Psoas muscle (tissue), 8 donors: Measurements from ENCODE around the gene LHX3. TPM values are rescaled to one million over a fixed set of nuclear protein-coding genes. Genes with fewer than 3 reads are reported as not detected.

Experiments used
- ATAC-seq, 4 donors: fragments of 200-7000 bp; cut with Tn5 transposase; one replicate each; pipeline ENCODE4 v1.9.1; 2020; ENCODE audit warnings: moderate library complexity in 3 of 4, mild to moderate bottlenecking in 2 of 4
- DNase-seq, 2 donors: peaks; one replicate each; pipeline ENCODE4 v3.0.0-alpha.2; 2020
- H3K27ac ChIP-seq: fragments of 200-600 bp; one replicate; pipeline ENCODE4 v1.8.0; 2022
- H3K27me3 ChIP-seq, 3 donors: fragments of 200-600 bp in 1 of 3; one replicate each; pipeline versions ENCODE4 v1.6.1 to v1.8.0; 2013 to 2022; ENCODE audit warnings: low read length in 2 of 3, mild to moderate bottlenecking in 2 of 3, moderate library complexity in 1 of 3; ENCODE audit not compliant: insufficient read depth in 3 of 3
- H3K36me3 ChIP-seq, 2 donors: fragments of 200-600 bp in 1 of 2; one replicate each; pipeline versions ENCODE4 v1.6.1 to v1.8.0; 2013 to 2022; ENCODE audit warnings: low read depth in 1 of 2, mild to moderate bottlenecking in 1 of 2, moderate library complexity in 1 of 2; ENCODE audit not compliant: insufficient read depth in 1 of 2
- H3K4me1 ChIP-seq: fragments of 200-600 bp; one replicate; pipeline ENCODE4 v1.8.0; 2022
- H3K4me3 ChIP-seq: fragments of 200-600 bp; one replicate; pipeline ENCODE4 v1.8.0; 2022; ENCODE audit warnings: mild to moderate bottlenecking
- H3K9me3 ChIP-seq: fragments of 200-600 bp; one replicate; pipeline ENCODE4 v1.8.0; 2022
- WGBS, 3 donors: extraction: QIAGEN DNeasy Blood & Tissue Kit; methylation state at CpG; one replicate each; pipeline versions ENCODE4 v1.1.6 to v1.1.7; 2013; 5-methylcytosine and 5-hydroxymethylcytosine counted together
- intact Hi-C, 2 donors: fragments of 100-400 bp; cut with DNase I; formaldehyde crosslinking; loops; one replicate each; pipeline versions ENCODE4 v1.11.0 to v1.14.2; 2022
- polyA plus RNA-seq, 3 donors: library from polyadenylated mRNA; stranded (reverse); fragments of 200-250 nt; gene quantifications; one replicate each; pipeline ENCODE4 v1.2.3, GENCODE V29; 2013
- total RNA-seq, 4 donors: library from RNA; stranded (reverse); fragmentation: NEBNext Ultra II Directional in 2 of 4; extraction: Animal tissue kit (Norgen Biotek cat#: 25700) in 2 of 4; gene quantifications; one replicate each; pipeline versions ENCODE4 v1.2.1 to v1.2.4, GENCODE V29; 2021 to 2023
- TF ChIP-seq, protein P1 (sequence below): fragments of 200-600 bp; IDR thresholded peaks from one replicate; pipeline ENCODE4 v1.8.0; 2022; ENCODE audit warnings: antibody characterized with exemption
- donor health status: healthy with polysubstance abuse.
- donor health status: DM: no; HTN: no; CAD: no; lungs with moderate emphysema.
- donor health status: Bipolar disorder and iron deficiency.
- donor health status: healthy.
- donor health status: DM: yes; HTN: yes; CAD: no.
- donor health status: DM: no; HTN: no; CAD: no.
- donor health status: DM: no; HTN: no; CAD: no.
- donor health status: DM: yes; HTN: yes; CAD: no.

LHX3 gene
- total and polyA plus RNA-seq, 7 donors, result not detected

DNA sequence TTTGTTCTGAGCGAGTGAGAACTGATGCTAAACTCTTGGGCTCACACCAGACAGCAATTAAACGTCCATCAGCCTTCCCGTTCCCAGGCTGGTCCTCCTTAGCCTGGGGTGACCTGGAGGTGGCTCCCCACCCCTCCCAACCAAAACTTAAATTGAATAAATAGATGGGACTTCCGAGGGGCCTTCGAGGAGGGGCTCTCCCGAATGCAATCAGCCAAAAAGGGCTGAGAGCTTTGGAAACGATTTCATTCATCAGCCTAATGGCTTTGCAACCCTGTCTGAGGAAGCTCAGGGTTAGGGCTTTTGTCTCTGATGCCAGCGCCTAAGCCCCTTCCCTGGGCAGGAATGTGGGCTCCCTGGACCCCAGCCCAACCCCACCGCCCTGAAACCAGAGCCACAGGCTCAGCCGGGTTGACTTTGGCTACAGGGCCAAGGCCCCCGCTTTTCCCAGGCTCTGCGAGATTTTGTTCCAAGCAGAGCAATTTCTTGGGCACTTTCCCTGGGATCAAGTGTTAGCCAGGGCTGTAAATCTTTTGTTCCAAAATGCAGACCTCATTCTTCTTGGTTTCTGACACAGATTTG is 29.2 kb downstream of the LHX3 start:
- WGBS, 3 donors, result 20 to 32% (median 21%) methylated on average over 12 of the region's 12 CpGs
- ATAC-seq (no peak), DNase-seq (no peak)
- Histone ChIP-seq H3K27me3 (peaks cover 0 to 54% (median 8%) of the 10 kb centered on the region in 3 donors), H3K9me3 (no peaks in the 10 kb centered on the region), H3K4me3 (no peak overlapping the region), H3K36me3 (no peaks in the 10 kb centered on the region), H3K4me1 (no peaks in the 10 kb centered on the region), H3K27ac (no peak overlapping the region)
- TF ChIP-seq, protein P1, sequence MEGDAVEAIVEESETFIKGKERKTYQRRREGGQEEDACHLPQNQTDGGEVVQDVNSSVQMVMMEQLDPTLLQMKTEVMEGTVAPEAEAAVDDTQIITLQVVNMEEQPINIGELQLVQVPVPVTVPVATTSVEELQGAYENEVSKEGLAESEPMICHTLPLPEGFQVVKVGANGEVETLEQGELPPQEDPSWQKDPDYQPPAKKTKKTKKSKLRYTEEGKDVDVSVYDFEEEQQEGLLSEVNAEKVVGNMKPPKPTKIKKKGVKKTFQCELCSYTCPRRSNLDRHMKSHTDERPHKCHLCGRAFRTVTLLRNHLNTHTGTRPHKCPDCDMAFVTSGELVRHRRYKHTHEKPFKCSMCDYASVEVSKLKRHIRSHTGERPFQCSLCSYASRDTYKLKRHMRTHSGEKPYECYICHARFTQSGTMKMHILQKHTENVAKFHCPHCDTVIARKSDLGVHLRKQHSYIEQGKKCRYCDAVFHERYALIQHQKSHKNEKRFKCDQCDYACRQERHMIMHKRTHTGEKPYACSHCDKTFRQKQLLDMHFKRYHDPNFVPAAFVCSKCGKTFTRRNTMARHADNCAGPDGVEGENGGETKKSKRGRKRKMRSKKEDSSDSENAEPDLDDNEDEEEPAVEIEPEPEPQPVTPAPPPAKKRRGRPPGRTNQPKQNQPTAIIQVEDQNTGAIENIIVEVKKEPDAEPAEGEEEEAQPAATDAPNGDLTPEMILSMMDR, result no peak
- intact Hi-C loops, result loop anchor here in 1 of 2 donors (10.0 kb wide), 1 partner anchor 109 kb away; no protein-coding TSS in a partner anchor

DNA sequence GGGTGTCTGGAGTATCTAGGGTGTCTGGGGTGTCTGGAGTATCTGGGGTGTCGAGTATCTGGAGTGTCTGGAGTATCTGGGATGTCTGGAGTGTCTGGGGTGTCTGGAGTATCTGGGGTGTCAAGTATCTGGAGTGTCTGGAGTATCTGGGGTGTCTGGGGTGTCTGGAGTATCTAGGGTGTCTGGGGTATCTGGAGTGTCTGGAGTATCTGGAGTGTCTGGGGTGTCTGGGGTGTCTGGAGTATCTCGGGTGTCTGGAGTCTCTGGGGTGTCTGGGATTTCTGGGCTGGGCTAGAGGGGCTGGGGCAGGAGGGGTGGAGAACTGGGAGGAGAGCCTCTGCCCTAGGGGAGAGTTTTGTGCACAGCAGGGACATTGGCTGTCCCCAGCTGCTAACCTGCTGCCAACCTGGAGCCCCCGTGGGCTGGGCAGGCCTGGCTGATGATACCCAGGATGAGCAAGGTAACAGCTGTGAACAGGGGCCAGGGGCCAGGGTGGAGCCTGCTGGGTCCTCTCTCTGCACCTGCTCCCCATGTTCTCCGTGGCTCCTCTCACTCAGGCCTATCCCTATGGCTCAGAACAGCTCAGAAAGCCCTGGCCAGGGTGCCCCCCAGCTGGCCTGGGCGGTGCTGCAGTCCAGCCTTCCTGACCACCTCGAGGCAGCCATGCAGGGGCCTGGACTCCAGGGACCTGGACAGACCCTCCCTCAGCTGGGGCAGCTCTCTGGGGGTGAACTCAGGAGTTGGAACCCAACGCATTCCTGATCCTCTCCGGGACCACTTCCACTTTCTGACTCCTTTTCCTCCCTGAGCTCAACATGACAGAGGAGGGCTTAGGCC is 29.9 kb downstream of the LHX3 start:
- ATAC-seq, result no peak
- H3K9me3 ChIP-seq, result no peaks in the 10 kb centered on the region
- 30 to 38% (median 35%) methylated on average over 7 to 8 of the region's 8 CpGs for WGBS, 3 donors
- H3K4me3 ChIP-seq, result no peak overlapping the region
- peaks cover 0 to 60% (median 8%) of the 10 kb centered on the region in 3 donors for H3K27me3 ChIP-seq
- H3K27ac ChIP-seq, result no peak overlapping the region
- H3K4me1 ChIP-seq, result no peaks in the 10 kb centered on the region
- TF ChIP-seq, protein P1, result no peak
- H3K36me3 ChIP-seq, result no peaks in the 10 kb centered on the region
- no peak for DNase-seq
- intact Hi-C loops, result loop anchor here in 1 of 2 donors (10.0 kb wide), 1 partner anchor 110 kb away; no protein-coding TSS in a partner anchor

DNA sequence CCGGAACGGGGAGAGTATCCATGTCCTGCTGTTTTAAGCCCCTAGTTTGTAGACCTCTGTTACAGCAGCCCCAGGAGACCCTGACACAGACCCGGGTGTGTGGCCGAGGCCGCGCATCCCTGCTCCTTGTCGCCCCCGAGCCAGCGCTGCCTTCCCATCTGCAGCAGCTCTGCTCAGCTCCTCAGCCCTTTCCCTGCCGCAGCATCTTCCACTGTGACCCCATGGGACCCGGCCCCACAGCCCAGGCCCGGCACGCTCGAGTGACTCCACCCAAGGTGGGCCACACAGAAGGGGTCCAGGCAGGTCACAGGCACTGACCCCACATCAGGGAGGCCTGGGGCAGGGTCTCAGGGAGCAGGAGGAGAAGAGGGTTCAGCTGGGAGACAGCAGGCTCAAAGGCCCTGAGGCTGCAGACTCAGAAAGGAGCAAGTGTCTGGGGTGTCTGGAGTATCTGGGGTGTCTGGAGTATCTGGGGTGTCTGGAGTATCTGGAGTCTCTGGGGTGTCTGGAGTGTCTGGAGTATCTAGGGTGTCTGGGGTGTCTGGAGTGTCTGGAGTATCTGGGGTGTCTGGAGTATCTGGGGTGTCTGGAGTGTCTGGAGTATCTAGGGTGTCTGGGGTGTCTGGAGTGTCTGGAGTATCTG is 31.2 kb downstream of the LHX3 start:
- TF ChIP-seq, protein P1, result no peak
- Histone ChIP-seq H3K9me3 (no peaks in the 10 kb centered on the region), H3K27me3 (peaks cover 0 to 64% (median 8%) of the 10 kb centered on the region in 3 donors), H3K27ac (no peak overlapping the region), H3K4me1 (no peaks in the 10 kb centered on the region), H3K36me3 (no peaks in the 10 kb centered on the region), H3K4me3 (no peak overlapping the region)
- ATAC-seq (no peak), DNase-seq (no peak)
- 75 to 79% (median 78%) methylated on average over 12 to 14 of the region's 14 CpGs for WGBS, 3 donors
- intact Hi-C loops, result loop anchor here in 1 of 2 donors (10.0 kb wide), 1 partner anchor 111 kb away; no protein-coding TSS in a partner anchor

- Histone ChIP-seq H3K27ac (no peak overlapping the region), H3K4me1 (no peaks in the 10 kb centered on the region), H3K9me3 (no peaks in the 10 kb centered on the region), H3K27me3 (peaks cover 0 to 62% (median 6%) of the 10 kb centered on the region in 3 donors), H3K36me3 (no peaks in the 10 kb centered on the region), H3K4me3 (no peak overlapping the region)
- WGBS, 3 donors, result 80 to 86% (median 83%) methylated on average over 16 of the region's 16 CpGs
- ATAC-seq (no peak), DNase-seq (no peak)
- intact Hi-C loops, result loop anchor here in 1 of 2 donors (10.0 kb wide), 1 partner anchor 112 kb away; no protein-coding TSS in a partner anchor
- TF ChIP-seq, protein P1, result no peak
These were observed 32.4 kb downstream of the LHX3 start for GRCh38 chr9:136172412-136173079.
